ENCODE measurements around the gene SOWAHD.
A peak's percentile ranks its signal among the peaks of the same experiment; 100 is the strongest.
"Not testable (repeated sequence)": the region's sequence is repeated elsewhere in the genome, so short reads cannot be mapped to it uniquely, and the experiment has no call there.

Gene SOWAHD

GRCh38 chrX:119757979-119758730 lies at the start of gene SOWAHD:
Gene SOWAHD, plus strand, starts transcription at chrX:119758588. Its CDS starts 80 bp downstream, at chrX:119758668.
- DNase-seq: no peak

DNA sequence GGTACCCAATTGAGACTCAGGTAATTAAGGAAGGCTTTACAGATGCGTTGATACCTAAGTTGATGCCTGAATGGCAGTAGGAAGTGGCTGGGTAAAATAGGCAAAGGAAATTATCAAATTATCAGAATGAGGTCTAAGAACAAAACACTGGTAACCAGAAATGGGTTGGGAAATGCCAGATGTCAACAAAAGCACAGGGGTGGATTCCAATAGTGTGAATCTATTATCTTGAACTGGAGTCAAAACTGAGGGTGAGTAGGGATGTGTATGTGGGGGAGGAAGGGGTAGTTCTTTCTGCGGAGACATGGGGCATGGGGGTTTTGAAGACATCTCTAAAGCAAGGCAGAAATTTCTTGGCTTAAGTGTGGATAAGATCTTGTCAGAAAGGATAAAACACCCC lies 49.5 kb upstream of the SOWAHD start:
- no peak for DNase-seq

DNA sequence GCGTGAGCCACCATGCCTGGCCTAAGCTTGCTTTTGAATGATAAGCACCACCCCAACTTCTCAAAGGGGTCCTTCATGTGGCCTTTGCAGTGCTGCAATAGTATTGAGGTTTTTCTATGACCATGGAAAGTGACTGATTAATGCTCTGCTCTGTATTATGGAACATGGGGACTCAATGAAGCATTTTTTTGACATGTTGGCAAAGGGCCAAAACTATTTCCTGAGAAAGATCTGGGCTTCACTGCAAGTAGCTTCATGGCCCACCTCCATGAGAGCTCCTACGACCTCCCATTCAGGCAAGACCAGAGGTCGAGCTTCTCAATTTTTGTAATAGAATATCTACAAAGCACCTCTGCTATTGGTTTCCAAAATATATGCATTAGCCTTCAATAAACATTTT lies 48.8 kb upstream of the SOWAHD start:
- DNase-seq: no peak

- no peak for DNase-seq
Observed at GRCh38 chrX:119721487-119721886, 36.9 kb upstream of the SOWAHD start.

- no peak for DNase-seq
Observed at GRCh38 chrX:119721926-119722325, 36.5 kb upstream of the SOWAHD start.

GRCh38 chrX:119726900-119727555 lies 31.4 kb upstream of the SOWAHD start:
- no peak for DNase-seq

GRCh38 chrX:119728487-119728886 lies 29.9 kb upstream of the SOWAHD start:
- no peak for DNase-seq

- peak; percentile 44 for DNase-seq
Observed at GRCh38 chrX:119729408-119730201, 28.8 kb upstream of the SOWAHD start.

DNA sequence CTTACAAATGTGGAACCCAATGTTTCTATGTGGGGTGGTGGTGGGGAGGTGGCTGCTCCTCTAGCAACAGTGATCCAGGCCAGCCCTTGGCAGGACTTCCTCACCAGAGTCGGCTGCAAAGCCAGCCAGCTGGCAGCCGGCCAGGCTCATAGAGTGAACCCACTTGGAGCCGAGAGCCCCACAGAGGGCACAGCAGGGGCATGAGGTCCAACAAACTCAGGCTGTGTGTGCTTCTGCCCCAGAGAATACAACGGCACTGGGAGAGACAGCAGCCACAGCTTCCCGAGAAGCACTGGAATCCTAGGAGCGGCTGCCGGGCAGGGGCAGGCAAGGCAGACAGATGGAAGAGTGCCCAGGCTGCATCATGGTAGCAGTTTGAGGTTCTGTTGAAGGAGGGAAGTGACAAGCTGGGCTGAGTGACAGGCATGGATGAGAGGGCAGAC lies 23.5 kb upstream of the SOWAHD start:
- DNase-seq: peak; percentile 28

- DNase-seq: peak; percentile 21
Observed at GRCh38 chrX:119735467-119735866, 22.9 kb upstream of the SOWAHD start.

GRCh38 chrX:119736206-119736764 lies 22.1 kb upstream of the SOWAHD start:
- no peak for DNase-seq

- no peak for DNase-seq
Observed at GRCh38 chrX:119738742-119739141, 19.6 kb upstream of the SOWAHD start.

- DNase-seq: no peak
Observed at GRCh38 chrX:119745283-119745848, 13.0 kb upstream of the SOWAHD start.

DNA sequence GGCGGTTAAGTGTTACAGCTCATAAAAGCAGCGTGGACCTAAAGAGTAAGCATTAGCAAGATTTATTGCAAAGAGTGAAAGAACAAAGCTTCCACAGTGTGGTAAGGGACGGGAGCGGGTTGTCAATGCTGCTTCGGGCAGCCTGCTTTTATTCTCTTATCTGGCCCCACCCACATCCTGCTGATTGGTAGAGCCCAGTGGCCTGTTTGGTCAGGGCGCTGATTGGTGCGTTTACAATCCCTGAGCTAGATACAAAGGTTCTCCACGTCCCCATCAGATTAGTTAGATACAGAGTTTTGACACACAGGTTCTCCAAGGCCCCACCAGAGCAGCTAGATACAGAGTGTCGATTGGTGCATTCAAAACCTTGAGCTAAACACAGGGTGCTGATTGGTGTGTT lies 8.3 kb upstream of the SOWAHD start:
- DNase-seq: not testable (repeated sequence)

DNA sequence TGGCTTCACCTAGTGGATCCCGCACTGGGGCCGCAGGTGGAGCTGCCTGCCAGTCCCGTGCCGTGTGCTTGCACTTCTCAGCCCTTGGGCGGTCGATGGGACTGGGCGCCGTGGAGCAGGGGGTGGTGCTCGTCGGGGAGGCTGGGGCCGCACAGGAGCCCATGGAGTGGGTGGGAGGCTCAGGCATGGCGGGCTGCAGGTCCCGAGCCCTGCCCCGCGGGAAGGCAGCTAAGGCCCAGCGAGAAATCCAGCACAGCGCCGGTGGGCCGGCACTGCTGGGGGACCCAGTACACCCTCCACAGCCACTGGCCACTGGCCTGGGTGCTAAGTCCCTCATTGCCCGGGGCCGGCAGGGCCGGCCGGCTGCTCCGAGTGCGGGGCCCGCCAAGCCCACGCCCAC lies 7.6 kb upstream of the SOWAHD start:
- DNase-seq: not testable (repeated sequence)

DNA sequence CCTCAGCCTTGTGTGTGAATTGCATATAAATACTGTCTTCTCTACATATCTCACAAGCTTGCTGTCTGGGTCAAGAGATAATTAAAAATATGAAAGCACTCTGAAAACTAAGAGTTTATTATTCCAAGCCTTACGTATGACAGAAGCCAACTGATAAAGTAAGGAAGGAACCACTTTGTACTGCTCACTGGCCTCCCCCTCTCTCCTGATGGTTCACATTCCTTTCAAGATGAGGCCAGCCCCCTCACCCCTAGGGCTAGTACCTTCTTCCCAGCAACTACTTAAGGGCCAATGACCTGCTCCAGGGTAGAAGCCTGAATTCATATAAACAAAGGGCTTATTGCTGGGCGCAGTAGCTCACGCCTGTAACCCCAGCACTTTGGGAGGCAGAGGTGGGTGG lies 5.4 kb upstream of the SOWAHD start:
- DNase-seq: no peak

- DNase-seq: no peak
Observed at GRCh38 chrX:119753639-119754257, 4.6 kb upstream of the SOWAHD start.

DNA sequence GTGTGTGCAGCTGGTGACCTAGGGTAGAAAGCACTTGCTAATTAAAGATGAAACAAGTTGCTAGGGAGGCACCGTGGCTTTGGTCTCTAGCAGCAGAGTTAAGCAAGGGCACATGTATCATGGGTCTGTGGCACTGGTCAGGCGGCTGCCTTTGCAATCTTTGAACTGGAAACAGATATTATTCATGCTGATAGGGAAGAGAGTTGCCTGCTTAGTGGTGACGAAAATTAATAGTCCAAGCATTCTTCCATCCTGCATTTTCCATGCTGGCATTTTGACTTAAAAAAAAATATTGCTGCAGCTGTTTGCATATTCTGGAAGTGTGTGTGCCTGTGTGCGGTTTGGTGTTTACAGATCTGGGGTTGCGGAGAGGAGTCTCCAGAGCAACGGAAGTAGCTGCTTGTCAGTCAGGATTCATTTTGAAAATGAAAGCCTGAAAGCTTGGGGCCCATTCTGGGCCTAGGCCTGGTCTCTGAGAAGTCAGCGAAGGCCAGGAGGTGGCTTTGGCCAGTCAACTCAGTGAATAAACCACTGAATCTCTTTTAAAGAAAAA lies 2.3 kb upstream of the SOWAHD start:
- no peak for DNase-seq

DNA sequence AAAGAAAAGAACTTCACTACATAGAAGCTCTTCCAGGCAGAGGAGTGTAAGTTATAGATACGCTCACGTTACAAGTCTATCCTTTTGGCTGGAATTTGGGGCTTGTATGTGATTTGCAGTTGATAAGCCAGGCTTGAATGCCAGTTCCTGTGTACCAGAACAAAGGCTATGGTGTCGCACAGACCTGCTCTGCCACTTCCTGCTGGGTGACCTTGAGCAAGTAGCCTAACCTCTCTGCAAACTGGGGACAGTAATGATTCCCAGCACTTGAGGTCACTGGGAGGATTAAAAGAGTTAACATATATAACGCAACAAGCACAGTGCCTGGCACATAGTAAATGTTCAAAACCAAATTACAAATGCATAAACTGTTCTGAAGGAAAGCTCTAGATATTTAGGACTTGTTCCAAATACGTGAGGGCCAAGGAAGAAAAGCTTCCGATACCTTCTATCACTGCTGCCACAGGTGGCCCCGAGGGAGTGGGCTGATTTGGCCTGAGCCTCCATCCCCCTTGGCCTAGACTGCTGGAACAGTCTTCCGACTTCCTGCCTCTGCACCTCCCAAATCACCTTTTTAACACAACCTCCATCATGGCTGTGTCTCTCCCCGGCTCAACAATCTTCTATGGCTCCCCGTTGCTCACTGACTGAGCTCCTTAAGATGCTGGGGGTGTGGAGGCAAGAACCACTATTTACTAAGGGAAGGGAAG lies 1.3 kb upstream of the SOWAHD start:
- DNase-seq: no peak

DNA sequence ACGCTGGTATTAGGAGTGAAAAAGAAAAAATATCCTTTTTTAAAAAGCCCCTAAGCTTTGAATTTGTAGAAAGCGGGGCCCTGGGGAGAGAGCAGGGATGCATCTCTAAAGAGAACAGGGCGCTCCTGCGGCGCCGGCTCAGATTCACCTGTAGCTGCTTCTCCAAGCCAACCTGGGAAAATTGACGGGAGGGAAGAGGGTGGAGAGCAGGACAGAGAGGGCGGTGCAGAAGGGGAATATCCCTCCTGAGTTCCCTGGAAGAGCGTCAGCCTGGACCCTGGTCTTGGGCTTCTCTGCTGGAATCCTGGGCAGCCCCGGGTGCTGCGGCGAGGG lies 776 bp upstream of the SOWAHD start:
- no peak for DNase-seq

DNA sequence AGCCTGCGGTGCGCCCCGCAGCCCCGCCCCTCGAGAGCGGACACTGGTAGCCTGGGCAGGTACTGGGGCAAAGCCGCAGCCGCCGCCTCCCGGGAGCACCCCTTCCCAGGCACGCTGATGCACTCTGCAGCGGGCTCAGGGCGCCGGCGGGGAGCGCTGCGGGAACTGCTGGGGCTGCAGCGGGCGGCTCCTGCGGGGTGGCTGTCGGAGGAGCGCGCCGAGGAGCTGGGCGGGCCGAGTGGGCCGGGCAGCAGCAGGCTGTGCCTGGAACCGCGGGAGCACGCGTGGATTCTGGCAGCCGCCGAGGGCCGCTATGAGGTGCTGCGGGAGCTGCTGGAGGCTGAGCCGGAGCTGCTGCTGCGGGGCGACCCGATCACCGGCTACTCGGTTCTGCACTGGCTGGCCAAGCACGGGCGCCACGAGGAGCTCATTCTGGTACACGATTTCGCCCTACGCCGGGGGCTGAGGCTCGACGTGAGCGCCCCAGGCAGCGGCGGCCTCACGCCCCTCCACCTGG lies 401 bp downstream of the SOWAHD start:
- DNase-seq: no peak

All from DMS 273 treated with DMSO at 0.1 percent for 48 hours (cell line).